WI38 (cell line): Measurements from ENCODE around the gene SLC4A4.

ENCODE experiments used
- H3K4me3 ChIP-seq: 2 replicates; pipeline ENCODE4 v1.5.1; 2011; ENCODE audit warnings: low read depth, mild to moderate bottlenecking, control low read depth, low read length
- CTCF ChIP-seq: IDR thresholded peaks from 2 replicates; pipeline ENCODE4 v1.5.1; 2012; ENCODE audit warnings: low read depth, mild to moderate bottlenecking, control low read depth, low read length

The SLC4A4 gene

GRCh38 chr4:71446479-71447081 lies 107.8 kb downstream of the SLC4A4 start:
- no peak for TF ChIP-seq CTCF
- H3K4me3 ChIP-seq: no peak overlapping the region

GRCh38 chr4:71449040-71449439 lies 110.2 kb downstream of the SLC4A4 start:
- TF ChIP-seq CTCF: no peak
- no peak overlapping the region for H3K4me3 ChIP-seq

- no peak overlapping the region for H3K4me3 ChIP-seq
- TF ChIP-seq CTCF: no peak
These were observed 111.1 kb downstream of the SLC4A4 start for GRCh38 chr4:71449878-71450277.

- no peak for TF ChIP-seq CTCF
These were observed 114.7 kb downstream of the SLC4A4 start for GRCh38 chr4:71453531-71453930.

GRCh38 chr4:71456841-71457240 lies 118.0 kb downstream of the SLC4A4 start:
- no peak overlapping the region for H3K4me3 ChIP-seq
- no peak for TF ChIP-seq CTCF

More at GRCh38 chr4:71453531-71453930, 114.7 kb downstream of the SLC4A4 start:
- no peak overlapping the region for H3K4me3 ChIP-seq

- H3K4me3 ChIP-seq: no peak overlapping the region
- TF ChIP-seq CTCF: no peak
These were observed 121.6 kb downstream of the SLC4A4 start for GRCh38 chr4:71460371-71460770.

GRCh38 chr4:71461422-71461821 lies 122.6 kb downstream of the SLC4A4 start:
- no peak overlapping the region for H3K4me3 ChIP-seq
- TF ChIP-seq CTCF: no peak
